Measurements from ENCODE around the gene PARP6. TPM values are rescaled to one million over a fixed set of nuclear protein-coding genes. Genes with fewer than 3 reads are reported as not detected.
A peak's percentile ranks its signal among the peaks of the same experiment; 100 is the strongest.

The PARP6 gene
- total and polyA plus RNA-seq, 2 experiments from 2014 or later = 29.7 to 36.0 TPM

DNA sequence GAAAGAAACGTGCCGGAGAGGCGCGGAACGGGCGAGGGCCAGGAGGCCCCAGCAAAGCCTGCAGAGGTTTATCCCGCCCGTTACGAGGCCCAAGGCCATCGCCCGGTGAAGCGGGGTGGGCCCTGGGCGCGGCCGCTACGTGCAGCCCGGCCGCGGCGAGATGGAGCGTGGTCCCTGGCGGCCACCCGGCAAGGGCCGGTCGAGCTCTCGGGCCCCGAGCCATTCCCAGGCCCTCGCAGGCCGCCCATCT, 42.5 kb downstream of the PARP6 start:
- WGBS, 2 experiments (ENCODE audit: low coverage in 1 of 2, low lambda C conversion rate in 2 of 2, missing lambda C conversion rate in 2 of 2) = 0 to 1% methylated on average over 12 to 29 of the region's 29 CpGs

GRCh38 chr15:72229076-72229946, 43.0 kb downstream of the PARP6 start:
- Histone ChIP-seq H3K27me3 (replicated peaks; ENCODE audit: insufficient read depth) (no peaks in the 10 kb centered on the region), H3K36me3 (ENCODE audit: low read depth) (peaks cover 12% of the 10 kb centered on the region), H3K9me2 (ENCODE audit: insufficient read depth) (no peaks in the 10 kb centered on the region), H3K9me3 (ENCODE audit: low read depth) (no peaks in the 10 kb centered on the region), H3F3A (ENCODE audit: insufficient read depth) (peaks cover 65% of the 10 kb centered on the region), H3K4me2 (ENCODE audit: unreplicated experiment) (peak overlapping the region; percentile 98), H3K9ac (peak overlapping the region; percentile 99), H3K27ac (peak overlapping the region; percentile 98), H4K20me1 (ENCODE audit: insufficient read depth) (peaks cover 6% of the 10 kb centered on the region; the same call in 1 of the 2 replicates), H3K79me2 (ENCODE audit: insufficient read depth) (peaks cover 71% of the 10 kb centered on the region), H2AFZ (no peak overlapping the region), H3K4me3 (peak overlapping the region; percentile 84), H3K4me1 (ENCODE audit: insufficient read depth) (peaks cover 39% of the 10 kb centered on the region)
- WGBS, 2 experiments (ENCODE audit: low coverage in 1 of 2, low lambda C conversion rate in 2 of 2, missing lambda C conversion rate in 2 of 2) = 0 to 1% methylated on average over 24 to 25 of the region's 25 CpGs
- TF ChIP-seq EZH2 (IDR thresholded peaks at IDR 0.05; ENCODE audit: insufficient read depth, poor library complexity, severe bottlenecking) (no peak), EZH2phosphoT487 (IDR thresholded peaks at IDR 0.05; ENCODE audit: insufficient read depth, low read depth) (no peak)
- in situ Hi-C loops (cut with MboI) = no loop called here
- peak; percentile 90 for DNase-seq

More for the DNA sequence above, 42.5 kb downstream of the PARP6 start:
- peaks cover 62% of the 10 kb centered on the region for H3F3A ChIP-seq (ENCODE audit: insufficient read depth)
- no peak for TF ChIP-seq EZH2 (IDR thresholded peaks at IDR 0.05; ENCODE audit: insufficient read depth, poor library complexity, severe bottlenecking)
- no peak for TF ChIP-seq EZH2phosphoT487 (IDR thresholded peaks at IDR 0.05; ENCODE audit: insufficient read depth, low read depth)
- no peaks in the 10 kb centered on the region for H3K9me3 ChIP-seq (ENCODE audit: low read depth)
- H3K4me3 ChIP-seq = peak overlapping the region; percentile 84
- peak overlapping the region; percentile 98 for H3K27ac ChIP-seq
- DNase-seq = no peak
- no peaks in the 10 kb centered on the region for H3K27me3 ChIP-seq (replicated peaks; ENCODE audit: insufficient read depth)
- peaks cover 36% of the 10 kb centered on the region for H3K4me1 ChIP-seq (ENCODE audit: insufficient read depth)
- H3K79me2 ChIP-seq (ENCODE audit: insufficient read depth) = peaks cover 65% of the 10 kb centered on the region
- H2AFZ ChIP-seq = 0 out of 2 replicates have a peak overlapping the region, but pooled peaks have one; percentile 72
- in situ Hi-C loops (cut with MboI) = no loop called here
- H3K9ac ChIP-seq = peak overlapping the region; percentile 99
- peak overlapping the region; percentile 98 for H3K4me2 ChIP-seq (ENCODE audit: unreplicated experiment)
- H3K9me2 ChIP-seq (ENCODE audit: insufficient read depth) = no peaks in the 10 kb centered on the region
- peaks cover 9% of the 10 kb centered on the region for H3K36me3 ChIP-seq (ENCODE audit: low read depth)
- peaks cover 6% of the 10 kb centered on the region; the same call in 1 of the 2 replicates for H4K20me1 ChIP-seq (ENCODE audit: insufficient read depth)

GRCh38 chr15:72227720-72228119, 44.6 kb downstream of the PARP6 start:
- peak overlapping the region; percentile 98 for H3K4me2 ChIP-seq (ENCODE audit: unreplicated experiment)
- no peak overlapping the region for H2AFZ ChIP-seq
- H3K4me3 ChIP-seq = peak overlapping the region; percentile 84
- H3K27ac ChIP-seq = peak overlapping the region; percentile 98
- H3K27me3 ChIP-seq (replicated peaks; ENCODE audit: insufficient read depth) = no peaks in the 10 kb centered on the region
- H3K9me2 ChIP-seq (ENCODE audit: insufficient read depth) = no peaks in the 10 kb centered on the region
- in situ Hi-C loops (cut with MboI) = no loop called here
- 25% methylated on average over 4 of the region's 4 CpGs for WGBS, 2 experiments (ENCODE audit: low coverage in 1 of 2, low lambda C conversion rate in 2 of 2, missing lambda C conversion rate in 2 of 2)
- peaks cover 82% of the 10 kb centered on the region for H3K79me2 ChIP-seq (ENCODE audit: insufficient read depth)
- peaks cover 78% of the 10 kb centered on the region for H3F3A ChIP-seq (ENCODE audit: insufficient read depth)
- H3K36me3 ChIP-seq (ENCODE audit: low read depth) = peaks cover 23% of the 10 kb centered on the region
- peaks cover 18% of the 10 kb centered on the region for H4K20me1 ChIP-seq (ENCODE audit: insufficient read depth)
- peak overlapping the region; percentile 99 for H3K9ac ChIP-seq
- H3K9me3 ChIP-seq (ENCODE audit: low read depth) = no peaks in the 10 kb centered on the region
- H3K4me1 ChIP-seq (ENCODE audit: insufficient read depth) = peaks cover 52% of the 10 kb centered on the region
- DNase-seq = peak; percentile 45
- TF ChIP-seq EZH2phosphoT487 (IDR thresholded peaks at IDR 0.05; ENCODE audit: insufficient read depth, low read depth) (no peak), EZH2 (IDR thresholded peaks at IDR 0.05; ENCODE audit: insufficient read depth, poor library complexity, severe bottlenecking) (no peak)

GRCh38 chr15:72227192-72227586, 45.2 kb downstream of the PARP6 start:
- Histone ChIP-seq H3K27ac (peak overlapping the region; percentile 98), H4K20me1 (ENCODE audit: insufficient read depth) (peaks cover 23% of the 10 kb centered on the region), H3K79me2 (ENCODE audit: insufficient read depth) (peaks cover 85% of the 10 kb centered on the region), H3K9ac (peak overlapping the region; percentile 99), H3K27me3 (replicated peaks; ENCODE audit: insufficient read depth) (no peaks in the 10 kb centered on the region), H3K9me2 (ENCODE audit: insufficient read depth) (no peaks in the 10 kb centered on the region), H3F3A (ENCODE audit: insufficient read depth) (peaks cover 76% of the 10 kb centered on the region), H2AFZ (no peak overlapping the region), H3K36me3 (ENCODE audit: low read depth) (peaks cover 23% of the 10 kb centered on the region), H3K4me3 (peak overlapping the region; percentile 84), H3K4me2 (ENCODE audit: unreplicated experiment) (peak overlapping the region; percentile 98), H3K4me1 (ENCODE audit: insufficient read depth) (peaks cover 52% of the 10 kb centered on the region), H3K9me3 (ENCODE audit: low read depth) (no peaks in the 10 kb centered on the region)
- 15 to 16% methylated on average over 8 of the region's 8 CpGs for WGBS, 2 experiments (ENCODE audit: low coverage in 1 of 2, low lambda C conversion rate in 2 of 2, missing lambda C conversion rate in 2 of 2)
- in situ Hi-C loops (cut with MboI) = no loop called here
- peak; percentile 92 for DNase-seq
- TF ChIP-seq EZH2 (IDR thresholded peaks at IDR 0.05; ENCODE audit: insufficient read depth, poor library complexity, severe bottlenecking) (no peak), EZH2phosphoT487 (IDR thresholded peaks at IDR 0.05; ENCODE audit: insufficient read depth, low read depth) (no peak)
